Left renal cortex interstitium (tissue), 4 donors: ENCODE results near the gene DENND1A. TPM values are rescaled to one million over a fixed set of nuclear protein-coding genes. Genes with fewer than 3 reads are reported as not detected.
"Not testable (repeated sequence)": the region's sequence is repeated elsewhere in the genome, so short reads cannot be mapped to it uniquely, and the experiment has no call there.

Experiments used
- DNase-seq, 4 donors: peaks; one replicate each; pipeline ENCODE4 v3.0.0-alpha.2; 2013; ENCODE audit warnings: low read depth in 4 of 4, low spot score in 2 of 4, missing footprints in 1 of 4
- polyA plus RNA-seq, 4 donors: library from polyadenylated mRNA; unstranded; fragments of 120-200 nt; gene quantifications; one replicate each; pipeline ENCODE4 v1.2.1, GENCODE V29; 2013; ENCODE audit not compliant: insufficient read length in 4 of 4

DENND1A gene
- polyA plus RNA-seq, 4 donors: 19.1 to 24.5 (median 22.8) TPM

DNA sequence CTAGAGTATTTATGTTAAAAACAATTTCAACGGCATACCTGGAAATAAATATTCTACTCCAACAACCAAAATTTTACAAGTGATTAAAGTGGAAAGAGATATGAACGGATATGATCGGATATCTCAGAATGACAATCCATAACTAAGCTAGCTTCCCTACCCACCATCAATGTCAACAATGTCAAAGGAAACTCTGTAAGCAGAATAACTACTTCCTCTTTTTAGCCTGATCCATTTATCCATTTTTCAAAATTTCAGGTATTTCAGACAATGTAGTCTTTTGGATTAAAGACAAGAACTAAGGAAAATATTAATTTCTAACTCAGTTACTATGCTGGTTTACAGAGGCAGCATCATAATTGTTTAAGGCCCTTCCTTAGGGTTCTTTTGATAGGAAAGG, 188.7 kb downstream of the DENND1A start:
- DNase-seq: no peak

DNA sequence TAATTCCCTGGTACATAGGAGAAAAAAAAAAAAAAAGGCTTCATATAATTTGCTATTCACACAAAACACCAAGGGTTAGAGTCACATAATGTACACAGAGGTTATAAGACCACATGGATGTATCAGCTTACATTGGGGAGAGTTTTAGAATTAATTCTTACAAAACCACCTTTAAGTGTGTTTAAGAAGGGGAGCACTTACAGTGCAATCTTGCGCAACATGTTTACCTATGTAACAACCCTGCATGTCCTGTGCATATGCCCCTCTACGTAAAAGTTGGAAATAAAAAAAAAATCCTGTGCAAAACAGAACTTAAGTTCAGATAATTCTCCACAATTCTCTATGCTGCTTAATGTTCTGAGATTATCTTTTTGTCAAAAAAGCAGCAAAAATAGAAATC, 190.0 kb downstream of the DENND1A start:
- DNase-seq: no peak

DNA sequence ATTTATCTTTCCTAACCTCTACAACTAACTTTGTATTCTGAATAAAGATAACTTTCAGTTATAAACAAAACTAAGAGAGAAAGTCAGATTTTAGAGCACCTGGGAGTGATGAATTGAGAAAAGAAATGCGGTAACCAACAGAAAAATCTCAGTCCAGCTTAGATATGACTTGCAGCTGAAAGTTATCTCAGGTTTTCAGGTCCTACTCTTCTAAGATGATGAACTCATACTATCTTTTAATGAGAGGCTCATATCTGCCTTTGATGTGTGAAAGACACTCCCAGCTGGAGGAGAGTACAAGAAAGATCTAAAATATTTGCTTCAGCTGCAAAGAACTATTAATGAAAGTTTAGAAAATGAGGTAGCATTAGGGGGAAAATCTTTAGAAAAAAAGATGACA, 190.5 kb downstream of the DENND1A start:
- DNase-seq: no peak

DNA sequence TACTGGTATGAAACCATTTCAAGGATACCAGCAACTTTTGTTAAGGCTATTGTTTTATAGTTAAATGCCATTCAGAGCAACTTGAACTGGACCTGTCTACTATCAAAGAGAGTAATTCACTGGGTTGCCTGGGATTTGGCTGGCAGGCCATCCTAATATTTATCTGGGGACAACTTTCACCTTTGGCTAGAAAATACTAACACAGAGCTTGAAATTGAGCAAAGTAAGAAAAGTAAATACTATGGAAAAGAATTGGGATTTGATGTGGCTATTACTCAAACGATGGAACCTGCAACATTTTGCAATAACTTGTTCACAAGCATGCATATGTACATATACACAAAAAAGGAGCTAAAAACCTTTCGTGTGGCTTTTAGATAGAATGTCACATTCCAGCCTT, 191.3 kb downstream of the DENND1A start:
- no peak for DNase-seq

DNA sequence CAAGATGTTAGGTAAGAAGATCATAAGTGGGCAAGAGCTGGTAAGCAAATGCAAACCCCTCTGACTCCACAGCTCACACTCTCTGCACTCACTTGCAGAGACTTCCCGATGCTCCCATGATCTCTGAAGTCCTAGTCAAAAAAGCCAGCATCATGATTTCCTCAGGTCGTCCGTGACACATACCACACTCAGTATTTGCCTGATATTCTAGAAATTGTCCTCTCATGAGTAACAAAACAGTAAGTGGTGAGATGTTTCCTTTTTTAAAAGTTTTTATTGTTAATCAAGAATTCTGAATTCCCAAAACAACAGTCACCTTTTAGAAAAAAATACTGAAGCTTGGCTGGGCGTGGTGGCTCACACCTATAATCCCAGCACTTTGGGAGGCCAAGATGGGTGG, 194.6 kb downstream of the DENND1A start:
- no peak for DNase-seq

DNA sequence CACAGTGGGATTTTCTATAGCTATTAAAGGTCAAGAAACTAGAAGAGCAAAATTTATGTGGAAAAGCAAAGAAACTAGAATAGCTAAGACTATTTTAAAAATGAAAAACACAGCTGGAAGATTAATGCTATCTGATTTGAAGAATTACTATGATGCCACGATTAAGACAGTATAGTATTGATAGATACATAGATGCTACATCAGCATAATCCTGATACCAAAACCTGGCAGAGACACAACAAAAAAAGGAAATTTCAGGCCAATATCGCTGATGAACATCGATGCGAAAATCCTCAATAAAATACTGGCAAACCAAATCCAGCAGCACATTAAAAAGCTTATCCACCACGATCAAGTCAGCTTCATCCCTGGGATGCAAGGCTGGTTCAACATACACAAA, 201.4 kb downstream of the DENND1A start:
- not testable (repeated sequence) for DNase-seq

DNA sequence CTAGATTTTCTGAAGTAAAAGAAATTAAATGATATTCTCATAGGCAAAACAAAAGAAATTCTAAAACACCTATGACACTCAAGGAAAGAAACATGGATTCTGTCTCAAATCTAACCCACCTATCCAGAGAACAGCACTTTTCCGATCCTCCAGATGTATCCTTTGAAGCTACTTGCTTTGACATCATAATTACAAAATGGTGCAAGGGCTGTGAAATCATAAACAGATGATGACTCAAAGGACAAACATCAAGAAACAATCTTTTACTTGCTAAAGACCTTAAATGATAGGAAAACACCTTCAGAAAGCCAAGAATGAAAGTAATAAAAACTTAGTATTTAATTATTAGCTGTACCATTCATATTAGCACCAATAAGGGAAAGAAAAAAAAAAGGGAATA, 202.6 kb downstream of the DENND1A start:
- no peak for DNase-seq

DNA sequence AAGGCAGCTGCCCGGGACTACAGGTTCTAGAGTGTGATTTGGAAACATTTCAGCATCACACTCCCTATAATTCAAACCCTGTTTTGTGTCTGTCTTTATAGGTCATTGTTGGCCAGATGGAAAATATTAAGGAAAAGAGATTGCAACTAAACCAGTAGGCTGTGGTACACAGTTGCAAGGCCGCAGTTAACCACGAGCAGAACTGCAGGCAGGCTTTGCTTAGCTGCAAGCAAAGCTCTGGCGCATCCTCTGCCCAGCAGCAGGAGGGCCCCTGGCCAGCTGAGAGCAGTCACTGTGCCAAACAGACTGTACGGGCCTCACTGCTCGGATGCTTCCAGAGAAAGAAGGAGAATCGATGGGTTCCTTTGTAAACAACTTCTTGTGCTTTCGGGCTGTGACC, 204.5 kb downstream of the DENND1A start:
- no peak for DNase-seq

DNA sequence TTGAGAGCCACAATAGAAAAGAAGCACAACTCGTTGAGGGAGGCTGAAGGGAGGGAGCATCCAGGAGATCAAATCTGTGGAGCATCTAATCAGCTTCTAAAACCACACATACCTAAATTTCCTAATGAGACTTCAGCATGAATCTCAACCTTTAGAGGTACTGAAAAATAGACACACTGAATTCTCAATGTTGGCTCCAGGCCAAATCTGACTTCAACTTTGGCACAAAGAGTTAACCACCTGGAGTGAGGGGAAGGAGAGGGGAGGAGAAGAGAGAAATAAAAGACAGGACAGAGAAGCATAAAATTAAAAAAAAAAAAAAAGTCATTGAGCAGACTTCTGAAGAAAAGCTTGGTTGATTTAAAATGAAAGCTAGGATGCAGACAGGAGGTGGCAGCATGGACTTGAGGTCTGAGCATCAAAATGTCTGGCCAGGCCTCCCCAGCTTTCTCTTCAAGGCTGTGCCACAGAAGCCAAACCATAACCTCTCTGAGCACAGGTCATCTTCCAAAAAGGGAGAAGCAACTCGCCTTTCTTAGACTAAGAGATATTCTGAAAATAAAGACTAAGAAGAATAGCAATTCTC, 205.6 kb downstream of the DENND1A start:
- no peak for DNase-seq

DNA sequence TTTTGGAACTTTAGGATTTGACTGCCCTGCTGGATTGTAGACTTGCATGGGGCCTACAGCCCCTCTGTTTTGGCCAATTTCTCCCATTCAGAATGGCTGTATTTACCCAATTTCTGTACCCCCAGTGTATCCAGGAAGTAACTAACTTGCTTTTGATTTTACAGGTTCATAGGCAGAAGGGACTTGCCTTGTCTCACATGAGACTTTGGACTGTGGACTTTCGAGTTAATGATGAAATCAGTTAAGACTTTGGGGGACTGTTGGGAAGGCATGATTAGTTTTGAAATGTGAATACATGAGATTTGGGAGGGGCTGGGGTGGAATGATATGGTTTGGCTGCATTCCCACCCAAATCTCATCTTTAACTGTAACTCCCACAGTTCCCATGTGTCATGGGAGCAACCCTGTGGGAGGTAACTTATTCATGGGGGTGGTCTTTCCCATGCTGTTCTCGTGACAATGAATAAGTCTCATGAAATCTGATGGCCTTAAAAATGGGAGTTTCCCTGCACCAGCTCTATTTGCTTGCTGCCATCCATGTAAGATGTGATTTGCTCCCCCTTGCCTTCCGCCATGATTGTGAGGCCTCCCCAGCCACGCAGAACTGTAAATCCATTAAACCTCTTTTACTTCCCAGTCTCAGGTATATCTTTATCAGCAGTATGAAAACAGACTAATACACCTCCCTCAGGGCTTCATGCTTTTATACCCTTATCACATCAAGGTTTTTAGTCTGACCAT, 206.6 kb downstream of the DENND1A start:
- no peak for DNase-seq

DNA sequence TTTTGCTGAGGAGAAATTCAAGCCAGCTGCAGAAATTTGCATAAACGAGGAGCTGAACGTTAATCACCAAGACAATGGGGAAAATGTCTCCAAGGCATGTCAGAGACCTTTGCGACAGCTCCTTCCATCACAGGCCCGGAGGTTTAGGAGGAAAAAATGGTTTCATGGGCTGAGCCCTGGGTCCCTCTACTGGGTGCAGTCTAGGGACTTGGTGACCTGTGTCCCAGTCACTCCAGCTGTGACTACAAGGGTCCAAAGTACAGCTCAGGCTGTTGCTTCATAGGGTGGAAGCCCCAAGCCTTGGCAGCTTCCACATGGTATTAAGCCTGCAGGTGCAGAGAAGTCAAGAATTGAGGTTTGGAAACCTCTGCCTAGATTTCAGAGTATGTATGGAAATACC, 207.5 kb downstream of the DENND1A start:
- no peak for DNase-seq

DNA sequence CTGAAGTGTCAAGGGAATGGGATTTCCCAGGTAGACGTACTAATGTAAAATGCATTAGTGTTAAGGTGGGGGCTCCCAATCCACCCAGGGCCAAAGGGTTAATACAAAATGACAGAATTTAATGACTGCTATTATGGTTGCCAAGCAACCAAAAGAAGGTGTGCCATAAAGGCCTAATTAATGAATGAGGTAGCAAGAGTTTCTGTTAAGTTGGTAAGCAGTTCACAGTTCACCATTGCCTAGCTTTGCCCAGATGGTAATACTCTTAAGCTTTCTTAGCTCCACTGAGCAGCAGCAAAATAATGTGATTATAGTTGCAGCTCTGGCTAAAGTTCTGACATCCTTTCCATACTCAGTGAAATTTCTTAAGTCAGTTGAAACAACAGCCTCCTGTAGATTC, 211.7 kb downstream of the DENND1A start:
- no peak for DNase-seq

DNA sequence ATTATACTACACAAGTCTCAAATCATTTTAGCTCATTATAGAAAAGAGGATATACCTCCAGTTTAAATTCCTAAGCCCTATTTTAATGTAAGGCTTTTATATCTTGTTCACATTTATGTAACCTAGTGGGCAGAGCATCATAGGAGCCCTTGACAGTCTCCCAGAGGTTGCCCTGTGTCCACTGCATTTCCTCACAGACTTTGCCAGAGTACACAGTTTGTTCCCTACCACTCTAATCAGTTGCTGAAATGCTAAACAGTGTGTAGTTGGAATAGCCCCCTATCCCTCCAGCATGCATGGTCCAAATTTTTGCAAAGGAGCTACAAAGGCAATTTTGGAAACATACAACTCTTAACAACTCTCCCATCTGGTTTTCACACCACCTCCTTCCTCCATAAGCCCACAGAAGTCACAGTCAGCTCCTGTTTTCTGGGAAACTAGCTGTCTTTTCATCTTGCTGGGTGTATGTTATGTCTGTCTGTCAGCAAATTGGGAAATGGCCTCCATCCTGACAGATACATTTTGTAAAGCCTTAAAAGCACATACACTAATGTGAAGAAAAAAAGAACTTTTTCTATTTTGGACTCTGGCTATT, 212.2 kb downstream of the DENND1A start:
- no peak for DNase-seq

DNA sequence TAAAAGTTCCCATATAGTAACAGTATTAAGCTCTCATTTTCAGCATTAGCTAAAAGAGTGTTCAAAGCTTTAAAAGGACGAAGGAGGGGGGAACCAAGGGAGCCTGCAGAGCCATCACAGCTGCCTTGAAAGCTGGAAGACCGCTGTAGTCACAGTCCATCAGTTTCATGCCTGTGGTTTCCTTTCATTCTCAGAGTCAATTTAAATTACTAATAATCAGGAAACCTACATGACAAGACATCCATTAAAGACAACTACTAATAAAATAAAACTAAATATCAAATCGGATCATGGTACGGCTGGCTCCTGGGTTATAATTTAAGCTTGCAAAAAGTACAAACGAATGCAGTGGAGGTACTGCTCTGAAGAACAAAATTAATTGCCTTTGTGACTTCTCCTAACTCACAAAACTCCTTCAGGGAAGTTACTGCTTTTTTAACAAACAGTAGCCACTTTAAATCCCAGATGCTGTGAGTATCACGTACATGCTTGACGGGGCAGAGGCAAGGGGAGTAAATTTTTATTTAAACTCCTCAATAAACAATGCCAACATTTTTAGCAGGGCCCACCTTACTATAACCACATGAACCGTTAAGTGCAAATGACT, 213.5 kb downstream of the DENND1A start:
- peak; percentile 24 to 53 (median 45) for DNase-seq

DNA sequence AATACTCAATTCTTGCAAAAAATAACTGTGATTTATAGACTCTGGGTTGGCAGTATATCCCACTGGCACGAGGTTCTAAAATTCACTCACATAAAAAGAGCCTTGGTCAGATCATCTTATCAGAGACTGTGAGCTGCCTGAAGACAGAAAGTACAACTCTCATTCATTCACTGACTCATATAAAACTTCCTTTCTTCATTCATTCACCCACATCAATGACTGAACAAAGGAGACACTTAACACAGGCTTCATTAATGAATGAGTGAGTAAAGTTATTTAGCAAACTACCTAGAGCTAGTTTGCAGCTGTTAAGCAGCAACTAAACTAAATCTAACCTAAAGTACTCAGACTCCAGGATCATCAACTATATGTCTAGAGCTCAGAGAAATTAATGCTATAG, 214.7 kb downstream of the DENND1A start:
- no peak for DNase-seq

DNA sequence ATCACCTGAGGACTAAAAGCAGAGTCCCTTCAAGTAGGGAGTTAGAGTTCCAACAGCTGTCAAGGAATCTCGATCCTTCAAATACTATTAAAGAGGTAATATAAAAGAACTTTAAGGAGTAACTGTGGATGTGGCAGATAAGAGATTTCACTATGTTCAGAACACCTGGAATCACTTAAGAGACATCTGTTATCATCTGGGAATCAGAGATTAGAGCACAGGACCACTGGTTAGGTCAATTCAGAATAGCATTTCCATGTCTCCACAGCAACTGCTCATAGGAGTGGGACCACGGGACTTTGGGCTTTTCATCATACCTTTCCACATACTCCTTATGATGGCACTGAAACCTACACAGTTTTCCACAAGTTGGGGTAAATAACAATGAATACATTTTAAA, 216.6 kb downstream of the DENND1A start:
- no peak for DNase-seq

DNA sequence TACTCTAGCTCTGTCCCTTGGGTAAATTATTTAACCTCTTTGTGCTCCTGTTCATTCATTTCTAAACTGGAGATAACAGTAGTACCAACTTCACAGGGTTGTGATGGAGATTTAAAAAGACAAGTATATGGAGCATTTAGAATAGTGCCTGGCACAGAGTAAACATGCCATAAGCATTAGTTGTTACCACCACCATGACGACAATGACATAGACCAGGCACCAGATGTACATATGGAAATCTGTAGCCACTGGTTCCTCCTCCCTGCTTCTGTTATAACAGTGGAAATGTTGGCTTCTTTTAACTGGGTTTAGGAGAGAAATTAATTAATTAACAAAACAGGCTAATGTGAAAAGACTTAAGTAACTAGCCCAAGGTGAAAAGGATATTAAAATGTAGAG, 217.5 kb downstream of the DENND1A start:
- no peak for DNase-seq

DNA sequence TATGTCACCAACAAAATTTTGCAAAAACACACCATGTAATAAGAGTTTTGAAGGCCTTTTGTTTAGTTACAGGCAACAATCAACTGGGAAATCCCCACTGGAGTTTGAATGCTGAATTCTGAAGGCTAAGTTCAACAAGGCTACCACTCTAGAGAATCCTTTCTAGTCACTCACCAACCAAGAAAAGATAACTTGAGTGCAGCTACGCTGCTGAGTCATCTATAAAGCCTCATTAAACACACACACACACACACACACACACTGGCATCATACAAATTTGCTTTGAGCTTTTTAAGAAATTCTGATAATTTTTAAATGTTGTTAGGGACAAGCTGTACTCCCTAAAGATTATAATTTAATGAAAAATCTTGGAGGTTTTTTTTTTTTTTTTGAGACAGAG, 219.6 kb downstream of the DENND1A start:
- no peak for DNase-seq

DNA sequence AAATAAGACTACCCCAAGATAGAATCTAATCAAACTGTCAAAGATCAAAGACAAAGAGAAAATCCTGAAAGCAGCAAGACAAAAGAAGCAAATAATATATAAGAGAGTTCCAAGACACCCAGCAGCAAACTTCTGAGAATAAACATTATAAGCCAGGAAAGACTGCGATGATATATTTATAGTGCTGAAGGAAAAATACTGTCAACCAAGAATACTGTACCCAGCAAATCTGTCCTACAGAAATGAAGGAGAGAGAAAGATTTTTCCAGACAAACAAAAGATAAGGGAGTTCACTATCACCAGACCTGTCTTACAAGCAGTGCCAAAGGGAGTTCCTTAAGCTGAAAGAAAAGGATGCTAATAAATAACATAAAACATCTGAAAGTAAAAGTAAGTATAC, 227.4 kb downstream of the DENND1A start:
- DNase-seq: no peak

DNA sequence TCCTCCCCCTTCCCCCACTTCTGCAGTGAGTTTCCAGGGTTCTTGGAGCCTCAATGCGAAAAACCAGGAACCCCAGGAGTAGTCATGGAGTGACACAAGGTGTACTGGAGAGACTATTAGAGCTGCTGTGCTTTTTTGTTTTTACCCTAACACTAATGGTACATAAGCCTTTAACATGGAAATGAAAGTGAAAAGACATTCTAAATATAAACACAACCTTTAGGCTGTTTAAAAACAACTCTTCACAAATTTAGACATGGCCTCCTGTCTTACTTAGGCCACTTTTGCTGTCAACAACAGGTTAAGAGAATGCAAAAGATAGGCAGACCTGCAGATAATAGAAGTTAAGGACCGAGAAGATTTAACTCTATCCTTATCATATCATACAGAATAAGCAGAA, 232.2 kb downstream of the DENND1A start:
- DNase-seq: no peak

DNA sequence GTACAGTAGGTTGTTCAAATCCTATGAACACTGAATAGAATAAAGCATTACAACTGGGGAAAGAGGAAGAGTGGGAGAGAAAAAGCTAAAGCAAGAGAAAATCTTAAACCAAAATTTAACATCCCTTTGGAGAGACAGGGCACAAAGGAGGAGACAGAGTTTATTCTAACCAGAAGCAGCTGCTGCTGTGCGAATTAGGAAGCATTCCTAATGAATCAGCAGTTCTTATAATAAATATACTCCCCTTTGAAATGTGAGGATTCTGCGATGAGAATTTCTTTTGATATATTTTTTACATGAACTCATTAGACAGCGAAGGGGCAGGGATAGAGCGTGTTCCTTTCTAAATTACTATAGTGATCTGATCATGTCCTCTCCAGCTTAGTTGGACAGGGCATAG, 233.4 kb downstream of the DENND1A start:
- no peak for DNase-seq

DNA sequence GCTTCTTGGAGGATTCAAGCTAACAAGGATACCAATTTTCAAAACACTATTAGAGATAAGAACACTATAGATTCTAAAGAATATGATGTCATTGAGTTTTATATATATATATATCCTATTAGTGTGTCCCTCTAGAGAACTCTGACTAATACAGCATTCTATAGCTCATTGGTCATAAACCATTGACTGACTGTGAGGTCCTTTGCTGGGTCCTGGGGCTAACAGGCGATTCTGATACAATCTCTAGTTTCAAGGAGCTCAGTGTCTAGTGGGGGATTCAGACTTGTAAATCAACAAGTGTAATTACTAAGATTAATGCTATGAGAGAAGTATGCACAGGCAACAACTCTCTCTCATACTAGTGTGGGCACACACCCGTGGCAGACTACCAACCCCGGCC, 234.5 kb downstream of the DENND1A start:
- no peak for DNase-seq
